Neural cell (in vitro differentiated cells): ENCODE data around the gene CACNA1E. TPM values are rescaled to one million over a fixed set of nuclear protein-coding genes. Genes with fewer than 3 reads are reported as not detected.

Experiments
- H2AFZ ChIP-seq: fragments of 200-600, 300-800 bp; sonication (generic), shearing (Covaris generic); 2 replicates; pipeline ENCODE4 v1.6.0; 2014; ENCODE audit warnings: low read depth, mild to moderate bottlenecking, antibody characterized with exemption, low read length, moderate library complexity
- H3F3A ChIP-seq: fragments of 200-600 bp; shearing (Covaris generic); 2 replicates; pipeline ENCODE4 v1.6.1; 2016; ENCODE audit warnings: mild to moderate bottlenecking, moderate library complexity, mixed read lengths, antibody characterized with exemption, low read length; ENCODE audit not compliant: insufficient read depth, poor library complexity, severe bottlenecking
- H3K27ac ChIP-seq: fragments of 200-600, 300-800 bp; sonication (generic), shearing (Covaris generic); 2 replicates; pipeline ENCODE4 v1.5.1; 2014; ENCODE audit warnings: mild to moderate bottlenecking, low read length, moderate library complexity
- H3K27me3 ChIP-seq: fragments of 300-800, 200-600 bp; sonication (generic), shearing (Covaris generic); 2 replicates; pipeline ENCODE4 v1.6.0; 2014; ENCODE audit warnings: mild to moderate bottlenecking, low read depth, low read length, moderate library complexity; ENCODE audit not compliant: insufficient read depth
- H3K36me3 ChIP-seq: fragments of 300-800, 200-600 bp; sonication (generic), shearing (Covaris generic); 2 replicates; pipeline ENCODE4 v1.5.1; 2014; ENCODE audit warnings: mild to moderate bottlenecking, antibody characterized with exemption, low read length, moderate library complexity; ENCODE audit not compliant: insufficient read depth
- H3K4me2 ChIP-seq: fragments of 300-800, 200-600 bp; sonication (generic), shearing (Covaris generic); 2 replicates; pipeline ENCODE4 v1.6.0; 2014; ENCODE audit warnings: mild to moderate bottlenecking, low read length
- H3K4me3 ChIP-seq: fragments of 300-800, 200-600 bp; sonication (generic), shearing (Covaris generic); 2 replicates; pipeline ENCODE4 v1.5.1; 2014; ENCODE audit warnings: mild to moderate bottlenecking, low read length, moderate library complexity
- H3K79me2 ChIP-seq: fragments of 200-600 bp; shearing (Covaris generic); replicated peaks from 2 replicates; pipeline ENCODE4 v1.6.0; 2014; ENCODE audit warnings: mild to moderate bottlenecking, low read length, moderate library complexity; ENCODE audit not compliant: insufficient read depth
- H3K9ac ChIP-seq: fragments of 300-800, 200-600 bp; sonication (generic), shearing (Covaris generic); 2 replicates; pipeline ENCODE4 v1.6.1; 2016; ENCODE audit warnings: mild to moderate bottlenecking, low read length, mixed read lengths
- H3K9me2 ChIP-seq: fragments of 200-600 bp; shearing (Covaris generic); 2 replicates; pipeline ENCODE4 v1.6.1; 2016; ENCODE audit warnings: mild to moderate bottlenecking, low read length, mixed read lengths; ENCODE audit not compliant: insufficient read depth
- H3K9me3 ChIP-seq: fragments of 200-600, 300-800 bp; sonication (generic), shearing (Covaris generic); 2 replicates; pipeline ENCODE4 v1.6.1; 2016; ENCODE audit warnings: mild to moderate bottlenecking, mixed run types, low read length, moderate library complexity, mixed read lengths
- H4K20me1 ChIP-seq: fragments of 200-600 bp; shearing (Covaris generic); 2 replicates; pipeline ENCODE4 v1.6.1; 2016; ENCODE audit warnings: mild to moderate bottlenecking, mixed run types; ENCODE audit not compliant: insufficient read depth
- EP300 ChIP-seq: fragments of 450-650 bp; conservative IDR thresholded peaks from 2 replicates; pipeline ENCODE4 v1.6.1; 2014; ENCODE audit warnings: antibody characterized with exemption, mild to moderate bottlenecking, moderate library complexity; ENCODE audit not compliant: poor library complexity, severe bottlenecking
- EZH2 ChIP-seq: fragments of 200-600, 300-800 bp; shearing (Covaris generic), sonication (generic); IDR thresholded peaks from 2 replicates; pipeline ENCODE4 v1.6.1; 2014; ENCODE audit warnings: antibody characterized with exemption, low read length, borderline replicate concordance, mild to moderate bottlenecking; ENCODE audit not compliant: insufficient read depth, poor library complexity, severe bottlenecking
- MXI1 ChIP-seq: fragments of 450-650 bp; conservative IDR thresholded peaks from 2 replicates; pipeline ENCODE4 v1.6.1; 2014; ENCODE audit warnings: antibody characterized with exemption, mild to moderate bottlenecking; ENCODE audit not compliant: poor library complexity, severe bottlenecking
- RAD21 ChIP-seq: fragments of 450-650 bp; conservative IDR thresholded peaks from 2 replicates; pipeline ENCODE4 v1.6.1; 2014; ENCODE audit warnings: antibody characterized with exemption, mild to moderate bottlenecking, moderate library complexity
- TAF1 ChIP-seq: IDR thresholded peaks from 2 replicates; pipeline ENCODE4 v1.6.1; 2012; ENCODE audit warnings: low read depth
- polyA plus RNA-seq: library from polyadenylated mRNA; depleted of rRNA; stranded (reverse); fragments of >200 nt; gene quantifications from 2 replicates; pipeline ENCODE4 v1.2.3, GENCODE V29; 2014
- TF ChIP-seq, protein P1 (sequence below): fragments of 450-650 bp; IDR thresholded peaks from 2 replicates; pipeline ENCODE4 v1.5.1; 2014; ENCODE audit warnings: antibody characterized with exemption, mild to moderate bottlenecking, moderate library complexity; ENCODE audit not compliant: poor library complexity, severe bottlenecking
- TF ChIP-seq, protein P2 (sequence below): IDR thresholded peaks from 2 replicates; pipeline ENCODE4 v1.6.1; 2012; ENCODE audit warnings: borderline replicate concordance

The CACNA1E gene
- polyA plus RNA-seq, 1 donor from 2014 or later = 29.5 TPM

DNA sequence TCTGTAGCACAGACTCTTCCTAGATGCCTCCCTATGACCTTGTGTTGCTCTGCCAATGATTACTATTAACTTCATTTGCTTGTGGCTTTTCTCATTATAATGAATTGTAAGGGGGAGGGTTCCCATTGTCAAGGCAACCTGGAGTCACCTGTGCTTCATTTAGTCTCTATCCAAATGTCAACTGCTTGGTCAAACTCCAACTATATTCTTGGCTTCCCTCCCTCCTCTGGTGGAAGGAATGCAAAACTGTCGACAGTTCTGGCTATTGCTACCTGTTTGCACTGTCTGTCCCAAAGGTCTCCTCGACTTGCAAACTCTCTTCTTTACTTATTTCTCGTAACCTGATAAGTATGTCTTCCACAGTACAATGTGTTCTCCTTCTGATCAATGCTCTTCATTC, 100.3 kb downstream of the CACNA1E start (continued):
- TF ChIP-seq MXI1 (no peak), EP300 (no peak)

DNA sequence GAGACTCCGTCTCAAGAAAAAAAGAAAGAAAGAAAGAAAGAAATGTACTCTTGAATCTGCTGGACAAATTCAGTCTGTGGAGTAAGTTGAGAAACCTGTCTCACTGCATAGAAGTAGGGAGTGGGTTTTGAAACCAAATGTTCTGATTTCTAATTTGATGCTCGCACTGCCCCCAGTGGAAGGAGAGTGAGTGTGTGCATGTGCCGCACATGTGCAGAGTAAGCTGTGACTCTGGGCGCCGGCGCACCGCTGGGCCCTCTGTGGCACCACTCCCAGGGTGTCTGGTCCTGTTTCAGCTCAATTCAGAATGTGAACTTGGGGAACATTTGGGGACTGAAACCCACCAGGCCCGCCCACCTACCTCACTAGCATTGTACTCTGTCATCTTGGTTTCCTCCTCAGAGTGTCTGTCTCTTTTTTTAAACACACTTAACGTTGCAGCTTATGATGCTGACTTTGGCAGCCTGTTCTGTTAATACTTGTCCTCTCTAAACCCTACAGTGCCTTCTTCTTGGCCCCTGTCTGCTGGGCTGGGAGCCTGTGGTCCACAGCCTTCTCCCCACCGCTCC, 104.6 kb downstream of the CACNA1E start:
- Histone ChIP-seq H3K9me3 (no peaks in the 10 kb centered on the region), H3K4me3 (no peak overlapping the region), H3F3A (no peaks in the 10 kb centered on the region), H3K27me3 (no peaks in the 10 kb centered on the region), H3K36me3 (no peaks in the 10 kb centered on the region), H3K79me2 (no peaks in the 10 kb centered on the region), H3K9ac (no peak overlapping the region), H2AFZ (no peak overlapping the region), H3K27ac (no peak overlapping the region), H4K20me1 (no peaks in the 10 kb centered on the region), H3K9me2 (no peaks in the 10 kb centered on the region), H3K4me2 (no peak overlapping the region)
- TF ChIP-seq, protein P1, sequence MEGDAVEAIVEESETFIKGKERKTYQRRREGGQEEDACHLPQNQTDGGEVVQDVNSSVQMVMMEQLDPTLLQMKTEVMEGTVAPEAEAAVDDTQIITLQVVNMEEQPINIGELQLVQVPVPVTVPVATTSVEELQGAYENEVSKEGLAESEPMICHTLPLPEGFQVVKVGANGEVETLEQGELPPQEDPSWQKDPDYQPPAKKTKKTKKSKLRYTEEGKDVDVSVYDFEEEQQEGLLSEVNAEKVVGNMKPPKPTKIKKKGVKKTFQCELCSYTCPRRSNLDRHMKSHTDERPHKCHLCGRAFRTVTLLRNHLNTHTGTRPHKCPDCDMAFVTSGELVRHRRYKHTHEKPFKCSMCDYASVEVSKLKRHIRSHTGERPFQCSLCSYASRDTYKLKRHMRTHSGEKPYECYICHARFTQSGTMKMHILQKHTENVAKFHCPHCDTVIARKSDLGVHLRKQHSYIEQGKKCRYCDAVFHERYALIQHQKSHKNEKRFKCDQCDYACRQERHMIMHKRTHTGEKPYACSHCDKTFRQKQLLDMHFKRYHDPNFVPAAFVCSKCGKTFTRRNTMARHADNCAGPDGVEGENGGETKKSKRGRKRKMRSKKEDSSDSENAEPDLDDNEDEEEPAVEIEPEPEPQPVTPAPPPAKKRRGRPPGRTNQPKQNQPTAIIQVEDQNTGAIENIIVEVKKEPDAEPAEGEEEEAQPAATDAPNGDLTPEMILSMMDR = peak; percentile 17
- TF ChIP-seq MXI1 (no peak), EZH2 (no peak), TAF1 (no peak)

DNA sequence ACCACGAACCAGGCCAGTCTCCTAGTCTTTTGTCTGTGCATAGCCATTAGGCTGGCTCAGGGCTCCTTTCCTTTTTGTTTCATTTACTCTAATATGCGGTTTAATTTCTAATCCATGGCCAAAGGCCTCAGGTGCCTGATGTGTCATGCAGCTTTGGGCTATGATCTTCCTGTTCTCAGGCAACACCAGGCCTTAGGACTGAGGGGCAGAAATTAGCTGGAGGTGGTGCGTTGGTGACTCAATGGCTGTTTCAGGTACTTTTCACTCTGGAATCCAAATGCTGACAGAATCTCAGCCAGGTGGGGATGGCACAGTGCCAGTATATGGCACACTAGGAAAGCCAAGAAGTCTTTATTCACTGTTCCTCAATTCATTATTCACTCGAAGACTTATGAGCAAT, 105.3 kb downstream of the CACNA1E start:
- Histone ChIP-seq H3K4me2 (no peak overlapping the region), H3K9ac (no peak overlapping the region), H3K4me3 (no peak overlapping the region), H3K27ac (no peak overlapping the region), H3K27me3 (no peaks in the 10 kb centered on the region), H3F3A (no peaks in the 10 kb centered on the region), H4K20me1 (no peaks in the 10 kb centered on the region), H3K36me3 (no peaks in the 10 kb centered on the region), H3K9me2 (no peaks in the 10 kb centered on the region), H3K9me3 (no peaks in the 10 kb centered on the region), H2AFZ (no peak overlapping the region), H3K79me2 (no peaks in the 10 kb centered on the region)
- TF ChIP-seq EP300 (no peak), EZH2 (no peak), RAD21 (no peak)
- TF ChIP-seq, protein P2, sequence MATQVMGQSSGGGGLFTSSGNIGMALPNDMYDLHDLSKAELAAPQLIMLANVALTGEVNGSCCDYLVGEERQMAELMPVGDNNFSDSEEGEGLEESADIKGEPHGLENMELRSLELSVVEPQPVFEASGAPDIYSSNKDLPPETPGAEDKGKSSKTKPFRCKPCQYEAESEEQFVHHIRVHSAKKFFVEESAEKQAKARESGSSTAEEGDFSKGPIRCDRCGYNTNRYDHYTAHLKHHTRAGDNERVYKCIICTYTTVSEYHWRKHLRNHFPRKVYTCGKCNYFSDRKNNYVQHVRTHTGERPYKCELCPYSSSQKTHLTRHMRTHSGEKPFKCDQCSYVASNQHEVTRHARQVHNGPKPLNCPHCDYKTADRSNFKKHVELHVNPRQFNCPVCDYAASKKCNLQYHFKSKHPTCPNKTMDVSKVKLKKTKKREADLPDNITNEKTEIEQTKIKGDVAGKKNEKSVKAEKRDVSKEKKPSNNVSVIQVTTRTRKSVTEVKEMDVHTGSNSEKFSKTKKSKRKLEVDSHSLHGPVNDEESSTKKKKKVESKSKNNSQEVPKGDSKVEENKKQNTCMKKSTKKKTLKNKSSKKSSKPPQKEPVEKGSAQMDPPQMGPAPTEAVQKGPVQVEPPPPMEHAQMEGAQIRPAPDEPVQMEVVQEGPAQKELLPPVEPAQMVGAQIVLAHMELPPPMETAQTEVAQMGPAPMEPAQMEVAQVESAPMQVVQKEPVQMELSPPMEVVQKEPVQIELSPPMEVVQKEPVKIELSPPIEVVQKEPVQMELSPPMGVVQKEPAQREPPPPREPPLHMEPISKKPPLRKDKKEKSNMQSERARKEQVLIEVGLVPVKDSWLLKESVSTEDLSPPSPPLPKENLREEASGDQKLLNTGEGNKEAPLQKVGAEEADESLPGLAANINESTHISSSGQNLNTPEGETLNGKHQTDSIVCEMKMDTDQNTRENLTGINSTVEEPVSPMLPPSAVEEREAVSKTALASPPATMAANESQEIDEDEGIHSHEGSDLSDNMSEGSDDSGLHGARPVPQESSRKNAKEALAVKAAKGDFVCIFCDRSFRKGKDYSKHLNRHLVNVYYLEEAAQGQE = no peak
- TF ChIP-seq, protein P1 = no peak
